ENCODE data around the gene SPTBN5.

DNA sequence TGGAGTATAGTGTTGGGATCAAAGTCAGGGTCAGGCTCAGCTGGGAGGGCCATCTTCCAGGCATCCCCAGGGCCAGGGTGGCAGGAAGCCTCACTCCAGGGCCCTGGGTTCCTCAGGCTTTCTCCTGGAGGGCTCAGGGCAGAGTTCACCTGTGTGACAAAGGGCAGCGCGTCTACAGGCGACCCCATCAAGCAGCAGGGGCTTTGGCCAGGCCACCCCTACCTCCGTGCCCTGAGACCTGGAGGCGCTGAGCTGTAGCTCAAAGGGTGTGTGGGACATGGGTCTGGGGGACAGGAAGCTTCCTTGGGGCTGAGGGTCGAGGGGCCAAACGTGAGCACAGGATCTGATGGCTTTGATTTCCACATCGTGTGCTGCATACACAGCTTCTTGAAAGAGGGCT, 12.8 kb downstream of the SPTBN5 start:
- TF ChIP-seq CTCF (IDR thresholded peaks at IDR 0.05) (no peak), POLR2A (IDR thresholded peaks at IDR 0.05) (no peak)
